Stimulated activated naive CD8-positive, alpha-beta T cell treated with anti-CD3 and anti-CD28 coated beads, Interleukin-15, amount 100 ng/mL, for 72 hours (primary cell): ENCODE data around the gene CGB1.
"Not testable (repeated sequence)": the region's sequence is repeated elsewhere in the genome, so short reads cannot be mapped to it uniquely, and the experiment has no call there.

Experiments used
- ATAC-seq: fragments of 150-1000 bp; cut with Tn5 transposase; 2 replicates; pipeline ENCODE4 v1.10.0; 2021; ENCODE audit warnings: mild to moderate bottlenecking, moderate library complexity
- DNase-seq, 2 donors: peaks; one replicate each; pipeline ENCODE4 v3.0.0; 2021 to 2022
- H3K27ac Mint-ChIP-seq, 2 donors: one replicate each; pipeline ENCODE4 v1.8.0; 2022; ENCODE audit warnings: mild to moderate bottlenecking in 2 of 2, mixed read lengths in 2 of 2, moderate library complexity in 2 of 2
- H3K27me3 Mint-ChIP-seq: one replicate; pipeline ENCODE4 v1.8.0; 2022; ENCODE audit warnings: mixed read lengths
- H3K4me1 Mint-ChIP-seq: one replicate; pipeline ENCODE4 v1.8.0; 2022; ENCODE audit warnings: mild to moderate bottlenecking, mixed read lengths
- H3K4me3 Mint-ChIP-seq, 2 donors: one replicate each; pipeline ENCODE4 v1.8.0; 2022; ENCODE audit warnings: mild to moderate bottlenecking in 2 of 2, mixed read lengths in 2 of 2, moderate library complexity in 1 of 2
- H3K9me3 Mint-ChIP-seq, 2 donors: one replicate each; pipeline ENCODE4 v1.8.0; 2022; ENCODE audit warnings: mixed read lengths in 2 of 2

CGB1 gene

DNA sequence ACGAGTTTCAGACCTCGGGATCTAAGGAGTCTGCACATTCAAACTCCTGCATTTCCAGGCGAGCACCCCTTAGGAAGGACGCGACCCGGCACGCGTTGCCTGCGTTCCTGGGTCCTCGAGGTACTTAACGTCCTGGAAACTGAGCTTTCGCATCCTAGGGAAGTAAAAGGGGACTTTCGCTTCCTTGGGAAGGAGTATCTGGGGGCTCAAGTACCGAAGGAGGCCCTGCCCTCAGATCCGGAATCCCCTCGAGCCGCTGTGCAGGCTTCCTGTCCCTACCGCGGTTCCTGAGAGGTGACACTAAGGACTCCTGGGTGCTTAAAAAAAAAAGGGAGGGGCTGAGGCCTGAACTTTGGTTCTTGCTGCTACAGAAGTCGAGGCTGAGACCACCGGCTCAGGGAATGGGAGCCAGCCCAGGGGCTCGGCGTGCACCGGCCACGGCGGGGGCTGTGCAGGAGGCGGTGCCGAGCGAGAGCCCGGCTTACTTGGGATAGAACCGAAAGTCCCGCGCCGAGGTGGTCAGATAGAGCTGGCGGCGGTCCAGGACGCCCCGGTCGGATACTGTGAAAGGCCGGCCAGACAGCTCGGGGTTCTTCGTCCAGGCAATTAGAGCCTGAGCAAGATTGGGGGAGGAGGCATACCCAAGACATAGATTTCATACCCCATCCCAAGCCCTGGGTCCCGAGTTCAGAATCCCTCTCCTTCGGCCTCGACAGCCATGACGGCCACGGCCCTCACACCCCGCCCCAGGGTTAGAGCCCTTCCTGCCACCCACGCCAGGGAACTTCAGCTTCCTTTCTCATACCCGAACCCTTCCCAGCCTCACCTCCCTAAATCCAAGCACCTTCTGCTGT lies 18.1 kb downstream of the CGB1 start:
- H3K4me3 Mint-ChIP-seq: peak overlapping the region; percentile 79 to 84

DNA sequence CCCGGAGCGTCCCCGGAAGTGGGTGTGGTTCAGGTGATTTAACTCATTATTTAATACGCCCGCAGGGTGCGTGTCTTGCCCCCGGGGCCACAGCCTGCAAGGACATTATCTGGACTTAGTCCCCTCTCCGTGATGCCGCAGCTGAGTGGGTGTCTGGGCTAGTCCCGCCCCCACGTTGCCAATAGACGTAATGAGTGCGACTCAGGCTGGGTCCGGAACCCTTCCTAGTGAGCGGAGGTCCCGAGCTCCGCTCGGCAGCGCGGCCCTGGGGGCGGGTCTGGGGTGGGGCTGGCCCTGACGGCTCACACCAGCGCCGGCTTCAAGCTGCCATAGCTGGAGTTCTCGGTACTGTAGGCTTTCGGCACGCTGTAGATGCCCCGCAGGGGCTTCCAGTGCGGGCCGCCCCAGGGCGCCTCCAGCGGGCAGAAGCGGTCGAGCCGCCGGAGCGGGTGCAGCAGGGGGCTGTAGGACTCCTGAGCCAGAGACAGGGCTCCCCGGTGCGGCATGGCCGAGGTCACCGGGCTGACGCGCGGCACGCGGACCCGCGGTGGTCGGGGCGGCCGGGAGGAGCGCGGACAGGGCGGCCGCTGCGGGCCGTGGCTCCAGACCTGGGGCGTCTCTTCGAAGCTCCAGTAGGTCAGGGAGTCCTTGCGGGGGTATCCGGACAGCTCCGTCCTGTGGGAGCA lies 18.9 kb downstream of the CGB1 start:
- H3K4me1 Mint-ChIP-seq: peaks cover 33% of the 10 kb centered on the region
- peak; percentile 83 for ATAC-seq

More for the DNA sequence above, 18.1 kb downstream of the CGB1 start:
- not testable (repeated sequence) for H3K9me3 Mint-ChIP-seq, DNase-seq, ATAC-seq, H3K27ac Mint-ChIP-seq
- Mint-ChIP-seq H3K4me1 (peaks cover 33% of the 10 kb centered on the region), H3K27me3 (peaks cover 19% of the 10 kb centered on the region)

DNA sequence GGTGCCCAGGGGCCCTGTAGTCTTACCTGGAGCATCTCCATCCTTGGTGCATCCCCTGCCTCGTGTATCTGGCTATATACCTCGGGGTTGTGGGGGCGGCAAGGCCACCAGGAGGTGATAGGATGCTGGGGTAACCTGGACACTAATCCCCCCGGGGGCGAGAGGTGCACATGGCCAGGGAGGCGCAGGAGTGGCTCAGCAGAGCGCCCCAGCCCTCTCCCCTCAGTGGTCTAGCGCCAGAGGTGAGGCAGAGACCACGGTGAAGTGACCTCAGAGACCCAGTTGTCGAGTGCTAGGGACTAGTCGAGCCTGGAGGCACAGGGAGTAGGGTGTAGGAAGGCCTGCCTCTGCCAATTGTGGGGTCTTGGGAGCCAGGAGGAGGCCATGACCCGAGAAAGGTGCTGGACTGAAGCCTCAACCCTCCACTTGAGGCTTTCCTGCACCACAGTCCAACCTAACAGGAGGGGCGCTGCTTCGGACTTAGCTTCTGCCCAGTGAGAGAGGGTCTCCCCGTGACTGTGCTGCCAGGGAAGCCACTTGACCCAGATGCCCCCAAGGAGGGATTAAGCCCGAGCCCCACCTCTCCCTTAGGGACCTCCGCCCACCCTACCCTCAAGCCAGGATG lies 19.5 kb downstream of the CGB1 start, which contains the start of gene LHB:
Gene LHB (minus strand): TSS at position 51 of the 625 bp plus-strand sequence. CDS start 10 bp downstream, at position 41.
- Mint-ChIP-seq H3K27ac (peak within 1 kb of the TSS in 1 of 2 donors; percentile 29), H3K4me3 (peak within 1 kb of the TSS; percentile 79 to 84), H3K9me3 (no peaks in the 10 kb centered on the region), H3K4me1 (peaks cover 33% of the 10 kb centered on the region), H3K27me3 (peaks cover 19% of the 10 kb centered on the region)
- DNase-seq (no peak), ATAC-seq (no peak)

More for the DNA sequence above, 18.9 kb downstream of the CGB1 start:
- Mint-ChIP-seq H3K27me3 (peaks cover 19% of the 10 kb centered on the region), H3K9me3 (no peaks in the 10 kb centered on the region), H3K4me3 (peak overlapping the region; percentile 79 to 84), H3K27ac (peak overlapping the region in 1 of 2 donors; percentile 29)
- DNase-seq: peak; percentile 65 to 72

DNA sequence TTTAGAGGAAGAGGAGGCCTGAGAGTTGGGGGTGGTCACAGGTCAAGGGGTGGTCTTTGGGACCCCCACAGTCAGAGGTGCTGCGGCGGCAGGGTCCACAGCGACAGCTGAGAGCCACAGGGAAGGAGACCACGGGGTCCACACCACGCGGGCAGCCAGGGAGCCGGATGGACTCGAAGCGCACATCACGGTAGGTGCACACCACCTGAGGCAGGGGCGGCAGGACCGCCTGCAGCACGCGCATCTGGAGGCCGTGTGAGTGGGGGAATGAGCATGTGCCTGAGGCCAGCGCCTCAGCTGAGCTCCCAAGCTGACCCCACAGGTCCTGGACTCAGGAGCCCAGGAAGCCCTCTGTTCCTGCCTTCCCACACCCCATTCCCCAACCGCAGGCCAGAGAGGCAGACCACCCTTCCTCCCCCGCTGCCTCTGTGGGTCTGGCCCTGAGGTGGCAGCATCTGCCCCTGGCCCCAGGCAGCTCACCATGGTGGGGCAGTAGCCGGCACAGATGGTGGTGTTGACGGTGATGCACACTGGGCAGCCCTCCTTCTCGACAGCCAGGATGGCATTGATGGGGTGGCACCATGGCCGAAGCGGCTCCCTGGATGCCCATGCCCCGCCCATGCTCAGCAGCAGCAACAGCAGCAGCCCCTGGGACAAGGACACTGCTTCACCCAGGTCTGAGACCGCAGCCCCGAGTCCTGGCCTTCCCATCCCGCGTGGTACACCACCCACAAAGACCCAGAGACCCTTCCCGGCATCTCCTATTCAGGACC lies 20.4 kb downstream of the CGB1 start:
- Mint-ChIP-seq H3K4me1 (peaks cover 28% of the 10 kb centered on the region), H3K27me3 (peaks cover 19% of the 10 kb centered on the region), H3K27ac (no peak overlapping the region), H3K4me3 (no peak overlapping the region), H3K9me3 (no peaks in the 10 kb centered on the region)
- no peak for ATAC-seq
- DNase-seq: no peak

DNA sequence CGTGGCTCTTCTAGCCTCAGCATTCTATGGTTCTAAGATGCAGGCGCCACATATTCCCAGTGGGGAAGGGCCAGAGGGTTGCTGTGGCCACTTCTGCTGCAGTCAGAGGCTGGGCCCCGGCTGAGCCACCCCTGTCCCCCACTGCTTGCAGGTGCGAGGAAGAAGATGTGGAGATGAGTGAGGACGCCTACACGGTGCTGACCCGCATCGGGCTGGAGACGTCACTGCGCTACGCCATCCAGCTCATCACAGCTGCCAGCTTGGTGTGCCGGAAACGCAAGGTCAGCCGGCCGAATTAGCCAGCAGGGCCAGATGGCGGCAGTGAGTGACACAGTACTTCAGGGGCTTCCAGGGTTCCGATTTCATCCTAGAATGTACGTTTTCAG lies 21.8 kb downstream of the CGB1 start:
- no peak overlapping the region for H3K27ac Mint-ChIP-seq

DNA sequence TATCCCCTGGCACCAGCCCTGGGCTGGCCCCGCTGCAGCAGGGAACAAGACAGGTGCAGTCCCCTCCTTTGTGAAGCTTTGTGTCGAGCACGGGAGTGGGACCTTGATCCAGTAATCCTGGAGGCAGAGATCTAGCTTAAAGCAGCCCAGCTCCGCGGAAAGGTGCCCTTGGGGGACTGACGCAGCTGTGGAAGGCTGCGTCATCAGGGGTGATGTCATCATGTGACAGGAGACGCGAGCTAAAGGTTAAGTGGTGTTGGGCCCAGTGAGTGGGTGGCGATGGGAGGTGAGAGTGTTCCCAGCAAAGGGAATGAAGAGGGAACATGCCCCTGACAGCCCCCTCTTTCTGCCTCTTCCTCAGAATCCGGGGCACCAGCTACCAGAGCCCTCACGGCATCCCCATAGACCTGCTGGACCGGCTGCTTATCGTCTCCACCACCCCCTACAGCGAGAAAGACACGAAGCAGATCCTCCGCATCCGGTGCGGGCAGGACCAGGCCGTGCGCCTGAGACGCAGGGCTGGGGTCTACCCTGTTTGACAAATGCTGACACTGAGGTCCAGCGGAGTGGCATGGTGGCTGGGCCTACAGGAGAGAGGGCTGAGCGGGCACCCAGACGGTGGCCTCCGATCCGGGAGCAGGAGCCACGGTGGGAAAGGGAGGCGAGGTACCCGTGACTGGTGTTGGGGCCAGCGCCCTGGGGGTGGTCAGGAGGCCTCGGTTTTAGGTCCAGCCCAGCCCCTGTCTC lies 22.4 kb downstream of the CGB1 start:
- DNase-seq: no peak
- Mint-ChIP-seq H3K4me1 (peaks cover 12% of the 10 kb centered on the region), H3K4me3 (no peak overlapping the region), H3K9me3 (no peaks in the 10 kb centered on the region), H3K27ac (no peak overlapping the region), H3K27me3 (peaks cover 6% of the 10 kb centered on the region)
- no peak for ATAC-seq

More for the DNA sequence above, 21.8 kb downstream of the CGB1 start:
- DNase-seq (no peak), ATAC-seq (no peak)
- Mint-ChIP-seq H3K9me3 (no peaks in the 10 kb centered on the region), H3K4me3 (no peak overlapping the region), H3K27me3 (peaks cover 12% of the 10 kb centered on the region), H3K4me1 (peaks cover 17% of the 10 kb centered on the region)

DNA sequence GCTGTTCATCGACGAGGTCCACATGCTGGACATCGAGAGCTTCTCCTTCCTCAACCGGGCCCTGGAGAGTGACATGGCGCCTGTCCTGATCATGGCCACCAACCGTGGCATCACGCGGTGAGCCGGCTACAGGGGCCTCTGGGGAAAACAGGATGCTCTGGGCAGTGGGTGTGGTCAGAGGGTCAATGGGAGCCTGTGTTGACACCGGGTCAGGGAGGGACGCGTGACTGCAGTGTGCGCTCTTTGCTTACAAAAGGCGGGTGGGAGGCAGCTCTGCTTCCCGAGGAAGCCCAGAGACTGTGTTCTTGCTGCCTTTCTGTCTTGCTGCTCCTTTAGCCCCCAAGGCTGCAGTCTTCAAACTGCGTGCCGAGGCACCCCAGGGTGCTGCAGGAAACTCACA lies 25.5 kb downstream of the CGB1 start:
- no peak for DNase-seq
- Mint-ChIP-seq H3K4me1 (no peaks in the 10 kb centered on the region), H3K9me3 (no peaks in the 10 kb centered on the region), H3K27ac (no peak overlapping the region), H3K27me3 (no peaks in the 10 kb centered on the region), H3K4me3 (no peak overlapping the region)
- no peak for ATAC-seq

DNA sequence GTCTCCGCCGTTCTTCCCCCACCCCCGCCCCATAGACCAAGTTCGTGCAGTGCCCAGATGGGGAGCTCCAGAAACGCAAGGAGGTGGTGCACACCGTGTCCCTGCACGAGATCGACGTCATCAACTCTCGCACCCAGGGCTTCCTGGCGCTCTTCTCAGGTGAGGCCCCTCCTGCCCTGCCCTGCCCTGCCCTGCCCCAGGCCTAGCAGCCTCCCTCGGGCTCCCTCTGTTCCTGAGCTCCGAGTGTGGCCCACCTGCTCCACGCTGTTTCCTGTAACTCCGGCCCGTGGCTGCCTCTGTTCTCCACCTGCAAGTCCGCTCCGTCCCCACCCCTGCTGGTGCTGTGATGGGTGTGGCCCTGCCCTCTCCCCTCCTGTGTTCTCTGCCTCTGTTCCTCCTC lies 26.2 kb downstream of the CGB1 start:
- H3K27ac Mint-ChIP-seq: no peak overlapping the region
- no peak overlapping the region for H3K4me3 Mint-ChIP-seq
- H3K4me1 Mint-ChIP-seq: no peaks in the 10 kb centered on the region
- H3K9me3 Mint-ChIP-seq: no peaks in the 10 kb centered on the region
- H3K27me3 Mint-ChIP-seq: no peaks in the 10 kb centered on the region
- no peak for DNase-seq
- ATAC-seq: no peak

DNA sequence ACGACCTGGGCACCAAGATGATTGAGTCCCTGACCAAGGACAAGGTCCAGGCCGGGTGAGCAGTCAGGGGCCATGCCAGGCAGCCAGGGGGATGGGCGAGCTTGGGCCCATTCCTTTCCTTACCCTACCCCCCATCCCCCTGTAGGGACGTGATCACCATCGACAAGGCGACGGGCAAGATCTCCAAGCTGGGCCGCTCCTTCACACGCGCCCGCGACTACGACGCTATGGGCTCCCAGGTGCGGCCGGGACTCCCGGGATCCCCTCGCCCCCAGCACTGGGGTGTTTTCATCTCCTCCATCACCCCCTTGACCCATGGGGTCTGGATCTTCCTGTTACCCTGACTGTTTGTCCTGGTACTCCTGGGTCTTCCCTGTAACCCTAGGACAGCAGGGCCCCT lies 26.9 kb downstream of the CGB1 start:
- Mint-ChIP-seq H3K9me3 (no peaks in the 10 kb centered on the region), H3K4me3 (no peak overlapping the region), H3K27ac (no peak overlapping the region), H3K4me1 (no peaks in the 10 kb centered on the region), H3K27me3 (no peaks in the 10 kb centered on the region)
- no peak for ATAC-seq
- no peak for DNase-seq

DNA sequence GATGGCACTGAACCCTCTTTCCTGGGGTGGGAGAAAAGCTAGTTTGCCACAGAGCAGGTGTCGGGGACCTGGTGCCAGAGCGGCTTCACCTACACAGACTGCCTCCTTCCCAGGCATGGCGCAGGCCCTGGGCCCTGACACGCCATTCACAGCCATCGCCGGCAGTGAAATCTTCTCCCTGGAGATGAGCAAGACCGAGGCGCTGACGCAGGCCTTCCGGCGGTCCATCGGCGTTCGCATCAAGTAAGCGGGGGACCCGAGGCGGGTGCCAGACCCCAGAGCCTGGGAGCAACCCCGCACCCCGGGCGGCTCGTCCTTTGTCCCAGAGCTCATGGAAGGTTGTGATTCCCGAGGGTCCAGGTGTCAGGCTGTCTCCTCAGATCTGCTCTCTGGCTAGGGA lies 29.8 kb downstream of the CGB1 start:
- no peak overlapping the region for H3K27ac Mint-ChIP-seq
- no peaks in the 10 kb centered on the region for H3K4me1 Mint-ChIP-seq
- DNase-seq (no peak), ATAC-seq (no peak)
- H3K9me3 Mint-ChIP-seq: no peaks in the 10 kb centered on the region
- no peaks in the 10 kb centered on the region for H3K27me3 Mint-ChIP-seq
- H3K4me3 Mint-ChIP-seq: no peak overlapping the region

DNA sequence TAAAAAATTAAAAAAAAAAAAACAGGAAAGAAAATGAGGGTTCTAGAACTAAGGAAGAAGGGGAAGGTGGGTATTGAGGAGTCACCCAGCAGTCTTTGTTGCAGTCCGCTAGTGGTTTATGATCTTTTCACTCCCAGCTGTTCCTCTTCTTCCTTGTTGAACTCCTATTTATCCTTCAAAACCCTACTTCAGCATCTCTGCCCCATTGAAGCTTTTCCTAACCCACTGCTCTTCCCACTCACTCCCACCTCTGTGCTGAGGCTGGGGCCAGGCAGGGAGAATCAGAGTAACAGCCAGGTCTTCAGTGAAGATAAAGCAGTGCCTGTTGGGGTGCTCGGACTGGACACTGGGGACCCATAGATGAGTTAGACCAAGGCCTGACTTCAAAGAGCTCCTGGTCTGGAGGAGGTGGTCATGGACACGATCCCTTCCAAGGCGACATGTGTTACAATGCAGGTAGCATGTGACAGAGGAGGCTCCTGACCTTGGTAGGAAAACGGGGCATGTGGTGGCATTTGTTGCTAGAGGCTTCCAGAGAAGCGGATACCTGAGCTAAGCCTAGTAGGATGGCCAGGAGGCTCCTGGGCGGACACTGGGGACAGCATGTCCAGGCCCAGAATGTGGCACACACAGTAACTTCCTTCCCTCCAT lies 31.6 kb downstream of the CGB1 start:
- Mint-ChIP-seq H3K9me3 (no peaks in the 10 kb centered on the region), H3K27me3 (no peaks in the 10 kb centered on the region), H3K4me1 (no peaks in the 10 kb centered on the region), H3K27ac (no peak overlapping the region), H3K4me3 (no peak overlapping the region)
- DNase-seq: no peak
- no peak for ATAC-seq

DNA sequence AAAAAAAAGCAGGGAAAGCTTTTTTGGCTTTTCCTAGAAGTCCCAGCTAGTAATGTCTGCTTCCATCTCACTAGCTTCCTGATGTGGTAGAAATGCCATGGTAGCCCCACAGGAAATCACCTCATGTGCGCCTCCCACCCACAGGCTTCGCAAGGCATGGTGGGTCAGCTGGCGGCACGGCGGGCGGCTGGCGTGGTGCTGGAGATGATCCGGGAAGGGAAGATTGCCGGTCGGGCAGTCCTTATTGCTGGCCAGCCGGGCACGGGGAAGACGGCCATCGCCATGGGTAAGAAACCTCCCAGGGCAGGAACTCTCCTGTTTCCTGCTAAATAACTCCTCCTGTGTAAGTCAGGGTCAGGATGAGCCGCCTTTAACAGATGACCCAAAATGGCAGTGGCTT lies 32.6 kb downstream of the CGB1 start:
- ATAC-seq (no peak), DNase-seq (no peak)
- Mint-ChIP-seq H3K27me3 (no peaks in the 10 kb centered on the region), H3K9me3 (no peaks in the 10 kb centered on the region), H3K27ac (no peak overlapping the region), H3K4me3 (no peak overlapping the region), H3K4me1 (peaks cover 7% of the 10 kb centered on the region)

DNA sequence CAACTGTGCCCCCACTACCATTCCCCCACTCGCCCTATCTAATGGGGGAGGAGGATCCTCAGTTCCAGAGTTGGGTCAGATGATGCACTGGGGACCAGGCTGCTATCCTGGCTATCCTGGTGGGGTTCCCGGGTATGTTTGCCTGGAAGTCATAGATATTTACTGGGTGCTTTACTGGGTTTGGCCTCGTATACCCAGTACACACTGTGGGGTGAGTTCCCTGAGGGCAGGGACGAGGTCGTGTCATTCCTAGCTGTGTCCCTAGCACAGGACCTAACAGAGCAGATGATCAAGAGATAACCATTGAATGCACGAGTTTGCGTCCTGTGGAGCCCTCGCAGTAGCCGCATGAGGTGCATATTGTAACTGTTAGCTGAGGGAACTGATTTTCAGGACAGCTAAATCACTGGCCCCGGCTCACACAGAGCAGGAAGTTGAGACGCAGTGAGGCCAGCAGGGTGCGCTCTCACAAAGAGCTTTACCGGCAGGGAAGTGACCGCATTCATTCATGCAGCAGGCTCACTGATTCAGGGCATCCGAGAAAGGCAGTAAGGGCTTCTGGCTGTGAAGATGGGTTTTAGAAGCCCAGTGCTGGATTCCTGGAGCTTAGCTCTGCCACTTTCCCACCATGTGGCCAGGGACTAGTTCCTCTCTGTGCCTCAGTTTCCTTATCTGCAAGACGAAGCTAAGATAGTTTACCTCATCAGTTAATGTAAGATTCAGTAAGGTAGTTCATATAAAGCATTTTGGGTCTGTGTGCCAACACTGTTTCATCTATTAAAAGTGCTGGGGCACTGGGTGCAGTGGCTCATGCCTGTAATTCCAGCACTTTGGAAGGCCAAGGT lies 37.0 kb downstream of the CGB1 start:
- Mint-ChIP-seq H3K9me3 (no peaks in the 10 kb centered on the region), H3K4me3 (no peak overlapping the region), H3K27me3 (no peaks in the 10 kb centered on the region), H3K4me1 (peaks cover 44% of the 10 kb centered on the region), H3K27ac (no peak overlapping the region)
- peak; percentile 52 to 65 for DNase-seq
- peak; percentile 87 for ATAC-seq
